Gastrocnemius medialis (tissue), 4 donors: ENCODE measurements around the gene RAD51B. TPM values are rescaled to one million over a fixed set of nuclear protein-coding genes. Genes with fewer than 3 reads are reported as not detected.
A peak's percentile ranks its signal among the peaks of the same experiment; 100 is the strongest.

Experiments
- ATAC-seq, 2 donors: fragments of 150-250 bp; one replicate each; pipeline ENCODE4 v1.9.1; 2016
- DNase-seq, 2 donors: peaks; one replicate each; pipeline ENCODE4 v3.0.0-alpha.2; 2019
- H3K27ac ChIP-seq, 4 donors: fragments of 200-600 bp; sonication (generic); 1 replicate in 1 of 4; 2 replicates in 3 of 4; pipeline ENCODE4 v1.5.1; 2016 to 2018; ENCODE audit warnings: mild to moderate bottlenecking in 2 of 4, moderate library complexity in 1 of 4
- H3K27me3 ChIP-seq, 3 donors: fragments of 200-600 bp; sonication (generic) in 2 of 3; 1 replicate in 1 of 3; 2 replicates in 2 of 3; pipeline versions ENCODE4 v1.5.1 to v1.6.0; 2016 to 2019; ENCODE audit warnings: mild to moderate bottlenecking in 1 of 3, moderate library complexity in 1 of 3
- H3K36me3 ChIP-seq, 2 donors: fragments of 200-600 bp; sonication (generic) in 1 of 2; one replicate each; pipeline ENCODE4 v1.5.1; 2017 to 2018
- H3K4me1 ChIP-seq, 2 donors: fragments of 200-600 bp; sonication (generic) in 1 of 2; one replicate each; pipeline ENCODE4 v1.5.1; 2016 to 2017; ENCODE audit warnings: mild to moderate bottlenecking in 2 of 2
- H3K4me3 ChIP-seq, 4 donors: fragments of 200-600 bp; sonication (generic) in 3 of 4; 1 replicate in 1 of 4; 2 replicates in 3 of 4; pipeline ENCODE4 v1.5.1; 2016 to 2019; ENCODE audit warnings: mild to moderate bottlenecking in 2 of 4
- H3K9me3 ChIP-seq, 3 donors: fragments of 200-600 bp; sonication (generic) in 2 of 3; 1 replicate in 1 of 3; 2 replicates in 2 of 3; pipeline ENCODE4 v1.5.1; 2016 to 2019
- CTCF ChIP-seq, 5 experiments: fragments of 450-650 bp in 3 of 5; fragments of 200-600 bp in 2 of 5; sonication (generic) in 2 of 5; IDR thresholded peaks in 4 of 5; conservative IDR thresholded peaks in 1 of 5; 1 replicate in 4 of 5; 2 replicates in 1 of 5; pipeline ENCODE4 v1.5.1; 2016 to 2019; ENCODE audit warnings: antibody characterized with exemption in 5 of 5, mild to moderate bottlenecking in 3 of 5, moderate library complexity in 3 of 5
- POLR2A ChIP-seq, 2 donors: fragments of 450-650 bp; IDR thresholded peaks; one replicate each; pipeline ENCODE4 v1.6.1; 2017; ENCODE audit warnings: antibody characterized with exemption in 2 of 2, mild to moderate bottlenecking in 2 of 2, moderate library complexity in 2 of 2
- in situ Hi-C, 4 donors: fragments of 200-750 bp; cut with MboI; loops; one replicate each; pipeline versions ENCODE4 v1.15.0 to v1.8.0; 2017; ENCODE audit warnings: low sequenced_read_pairs in 4 of 4
- intact Hi-C: fragments of 100-400 bp; cut with DNase I; formaldehyde crosslinking; loops from one replicate; pipeline ENCODE4 v1.15.1; 2023; ENCODE audit warnings: low total_unique reads
- total RNA-seq, 4 donors: library from RNA; depleted of rRNA; stranded (reverse); fragments of >200 nt; gene quantifications; one replicate each; pipeline versions ENCODE4 v1.1.0 to v1.2.3, GENCODE V29; 2016

Gene RAD51B
- total RNA-seq, 4 donors from 2014 or later, result 1.6 to 3.3 (median 2.4) TPM

- Histone ChIP-seq H3K27ac (peak overlapping the region; percentile 79 to 82 (median 81)), H3K4me3 (no peak overlapping the region), H3K27me3 (no peaks in the 10 kb centered on the region), H3K36me3 (no peaks in the 10 kb centered on the region), H3K4me1 (peaks cover 21 to 35% of the 10 kb centered on the region in 2 donors), H3K9me3 (no peaks in the 10 kb centered on the region)
- TF ChIP-seq POLR2A (IDR thresholded peaks at IDR 0.05) (no peak), CTCF (IDR thresholded peaks at IDR 0.05 in 4 of 5, conservative IDR thresholded peaks at IDR 0.05 in 1 of 5) (no peak)
- intact Hi-C loops, result no loop called here
- DNase-seq, result peak in 1 of 2 donors; percentile 59
- in situ Hi-C loops, result no loop called here
- ATAC-seq, result peak in 1 of 2 donors; percentile 20
Measured at GRCh38 chr14:68598621-68599447, 779.3 kb downstream of the RAD51B start.

- no peak overlapping the region for H3K4me3 ChIP-seq
- no peaks in the 10 kb centered on the region for H3K27me3 ChIP-seq
- H3K27ac ChIP-seq, result peak overlapping the region in 3 of 4 donors; percentile 79 to 82 (median 80)
- no peaks in the 10 kb centered on the region for H3K36me3 ChIP-seq
- in situ Hi-C loops (no loop called here), intact Hi-C loops (no loop called here)
- H3K4me1 ChIP-seq, result peaks cover 18 to 35% of the 10 kb centered on the region in 2 donors
- no peaks in the 10 kb centered on the region for H3K9me3 ChIP-seq
- ATAC-seq, result no peak
- TF ChIP-seq POLR2A (IDR thresholded peaks at IDR 0.05) (no peak), CTCF (IDR thresholded peaks at IDR 0.05 in 4 of 5, conservative IDR thresholded peaks at IDR 0.05 in 1 of 5) (no peak)
- DNase-seq, result peak in 1 of 2 donors; percentile 9
Measured at GRCh38 chr14:68599896-68600610, 780.5 kb downstream of the RAD51B start.

GRCh38 chr14:68602507-68602906, 782.9 kb downstream of the RAD51B start:
- Histone ChIP-seq H3K27ac (no peak overlapping the region), H3K4me1 (peaks cover 11 to 16% of the 10 kb centered on the region in 2 donors), H3K9me3 (no peaks in the 10 kb centered on the region), H3K27me3 (no peaks in the 10 kb centered on the region), H3K4me3 (no peak overlapping the region), H3K36me3 (no peaks in the 10 kb centered on the region)
- no peak for ATAC-seq
- in situ Hi-C loops, result no loop called here
- TF ChIP-seq CTCF (IDR thresholded peaks at IDR 0.05 in 4 of 5, conservative IDR thresholded peaks at IDR 0.05 in 1 of 5) (no peak), POLR2A (IDR thresholded peaks at IDR 0.05) (no peak)
- intact Hi-C loops, result no loop called here
- no peak for DNase-seq

GRCh38 chr14:68603533-68604360, 784.2 kb downstream of the RAD51B start:
- Histone ChIP-seq H3K4me1 (peaks cover 5 to 16% of the 10 kb centered on the region in 2 donors), H3K27ac (peak overlapping the region in 1 of 4 donors; percentile 14), H3K4me3 (no peak overlapping the region), H3K36me3 (no peaks in the 10 kb centered on the region), H3K9me3 (no peaks in the 10 kb centered on the region), H3K27me3 (no peaks in the 10 kb centered on the region)
- ATAC-seq, result no peak
- peak in 1 of 2 donors; percentile 13 for DNase-seq
- TF ChIP-seq CTCF (IDR thresholded peaks at IDR 0.05 in 4 of 5, conservative IDR thresholded peaks at IDR 0.05 in 1 of 5), result no peak
- no peak for TF ChIP-seq POLR2A (IDR thresholded peaks at IDR 0.05)
- intact Hi-C loops, result no loop called here
- in situ Hi-C loops, result no loop called here
